Body of pancreas (tissue), 4 donors: Measurements from ENCODE around the gene MDFIC. TPM values are rescaled to one million over a fixed set of nuclear protein-coding genes. Genes with fewer than 3 reads are reported as not detected.

ENCODE experiments used
- ATAC-seq: fragments of 150-250 bp; one replicate; pipeline ENCODE4 v1.9.1; 2016
- DNase-seq, 4 donors: peaks; one replicate each; pipeline ENCODE4 v3.0.0-alpha.2; 2019
- H3K27ac ChIP-seq, 4 donors: fragments of 200-600 bp; sonication (generic); 1 replicate in 3 of 4; 2 replicates in 1 of 4; pipeline versions ENCODE4 v1.5.1 to v1.6.1; 2016 to 2019; ENCODE audit warnings: mild to moderate bottlenecking in 1 of 4, mixed read lengths in 1 of 4, moderate library complexity in 1 of 4
- H3K27me3 ChIP-seq, 2 donors: fragments of 200-600 bp; sonication (generic); one replicate each; pipeline ENCODE4 v1.6.0; 2016; ENCODE audit warnings: mild to moderate bottlenecking in 1 of 2
- H3K36me3 ChIP-seq, 2 donors: fragments of 200-600 bp; sonication (generic); replicated peaks in 1 of 2; 2 replicates each; pipeline ENCODE4 v1.5.1; 2016; ENCODE audit warnings: low read depth in 2 of 2; ENCODE audit not compliant: insufficient read depth in 1 of 2
- H3K4me1 ChIP-seq: fragments of 200-600 bp; sonication (generic); one replicate; pipeline ENCODE4 v1.6.0; 2016
- H3K4me3 ChIP-seq, 2 donors: fragments of 200-600 bp; sonication (generic); 1 replicate in 1 of 2; 2 replicates in 1 of 2; pipeline ENCODE4 v1.5.1; 2016 to 2019
- H3K9me3 ChIP-seq, 3 donors: fragments of 200-600 bp; sonication (generic); 1 replicate in 2 of 3; 2 replicates in 1 of 3; pipeline ENCODE4 v1.5.1; 2016
- CTCF ChIP-seq, 7 experiments: fragments of 450-650 bp in 4 of 7; fragments of 200-600 bp in 3 of 7; sonication (generic) in 3 of 7; IDR thresholded peaks; one replicate each; pipeline ENCODE4 v1.5.1; 2016 to 2019; ENCODE audit warnings: antibody characterized with exemption in 7 of 7
- POLR2A ChIP-seq, 3 donors: fragments of 450-650 bp; IDR thresholded peaks; one replicate each; pipeline ENCODE4 v1.6.1; 2016; ENCODE audit warnings: antibody characterized with exemption in 3 of 3, mild to moderate bottlenecking in 2 of 3
- WGBS, 2 donors: methylation state at CpG; one replicate each; pipeline ENCODE4 v1.1.5; 2017; 5-methylcytosine and 5-hydroxymethylcytosine counted together
- intact Hi-C: fragments of 100-400 bp; cut with DNase I; formaldehyde crosslinking; loops from one replicate; pipeline ENCODE4 v1.15.1; 2023
- total RNA-seq, 2 donors: library from RNA; depleted of rRNA; stranded (reverse); fragments of >200 nt; gene quantifications; one replicate each; pipeline ENCODE4 v1.1.0, GENCODE V29; 2016

Gene MDFIC
- total RNA-seq, 2 donors from 2014 or later, result 12.5 to 35.3 TPM

- peaks cover 16% of the 10 kb centered on the region for H3K4me1 ChIP-seq
- no peak for ATAC-seq
- H3K27me3 ChIP-seq, result no peaks in the 10 kb centered on the region
- no peak overlapping the region for H3K27ac ChIP-seq
- no peaks in the 10 kb centered on the region for H3K9me3 ChIP-seq
- no peak overlapping the region for H3K4me3 ChIP-seq
- no peaks in the 10 kb centered on the region for H3K36me3 ChIP-seq
- DNase-seq, result no peak
- TF ChIP-seq POLR2A (IDR thresholded peaks at IDR 0.05) (no peak), CTCF (IDR thresholded peaks at IDR 0.05) (no peak)
- intact Hi-C loops, result no loop called here
- WGBS, 2 donors, result 19 to 27% methylated on average over 3 of the region's 3 CpGs
Measured at GRCh38 chr7:115009139-115009538, 87.2 kb downstream of the MDFIC start.

GRCh38 chr7:115009736-115010440 lies 88.0 kb downstream of the MDFIC start:
- H3K36me3 ChIP-seq, result no peaks in the 10 kb centered on the region
- DNase-seq (peak in 3 of 4 donors; percentile 9 to 32 (median 14)), ATAC-seq (no peak)
- H3K27ac ChIP-seq, result no peak overlapping the region
- H3K9me3 ChIP-seq, result no peaks in the 10 kb centered on the region
- no peaks in the 10 kb centered on the region for H3K27me3 ChIP-seq
- TF ChIP-seq POLR2A (IDR thresholded peaks at IDR 0.05), result no peak
- 89 to 100% methylated on average over 1 of the region's 1 CpG for WGBS, 2 donors
- intact Hi-C loops, result no loop called here
- H3K4me3 ChIP-seq, result no peak overlapping the region
- peaks cover 16% of the 10 kb centered on the region for H3K4me1 ChIP-seq

- no peaks in the 10 kb centered on the region for H3K9me3 ChIP-seq
- no peaks in the 10 kb centered on the region for H3K36me3 ChIP-seq
- no peak for TF ChIP-seq CTCF (IDR thresholded peaks at IDR 0.05)
- TF ChIP-seq POLR2A (IDR thresholded peaks at IDR 0.05), result no peak
- no peak overlapping the region for H3K27ac ChIP-seq
- peaks cover 15% of the 10 kb centered on the region for H3K4me1 ChIP-seq
- H3K27me3 ChIP-seq, result no peaks in the 10 kb centered on the region
- 53 to 72% methylated on average over 1 of the region's 1 CpG for WGBS, 2 donors
- H3K4me3 ChIP-seq, result no peak overlapping the region
- ATAC-seq (no peak), DNase-seq (no peak)
- intact Hi-C loops, result no loop called here
Measured at GRCh38 chr7:115010441-115010820, 88.5 kb downstream of the MDFIC start.

GRCh38 chr7:115013886-115014285 lies 92.0 kb downstream of the MDFIC start:
- H3K27me3 ChIP-seq, result no peaks in the 10 kb centered on the region
- H3K4me1 ChIP-seq, result peaks cover 7% of the 10 kb centered on the region
- TF ChIP-seq CTCF (IDR thresholded peaks at IDR 0.05), result no peak
- TF ChIP-seq POLR2A (IDR thresholded peaks at IDR 0.05), result no peak
- no peaks in the 10 kb centered on the region for H3K36me3 ChIP-seq
- intact Hi-C loops, result no loop called here
- DNase-seq (no peak), ATAC-seq (no peak)
- H3K27ac ChIP-seq, result no peak overlapping the region
- H3K9me3 ChIP-seq, result no peaks in the 10 kb centered on the region
- 96% methylated on average over 3 of the region's 3 CpGs for WGBS, 2 donors
- H3K4me3 ChIP-seq, result no peak overlapping the region

GRCh38 chr7:115014794-115015193 lies 92.9 kb downstream of the MDFIC start:
- Histone ChIP-seq H3K9me3 (no peaks in the 10 kb centered on the region), H3K4me1 (no peaks in the 10 kb centered on the region), H3K4me3 (no peak overlapping the region), H3K27me3 (no peaks in the 10 kb centered on the region), H3K27ac (no peak overlapping the region), H3K36me3 (no peaks in the 10 kb centered on the region)
- ATAC-seq, result no peak
- intact Hi-C loops, result no loop called here
- no peak for DNase-seq
- 68 to 83% methylated on average over 1 of the region's 1 CpG for WGBS, 2 donors
- no peak for TF ChIP-seq POLR2A (IDR thresholded peaks at IDR 0.05)
- no peak for TF ChIP-seq CTCF (IDR thresholded peaks at IDR 0.05)
